ENCODE results near the gene NRTN.

Gene NRTN

DNA sequence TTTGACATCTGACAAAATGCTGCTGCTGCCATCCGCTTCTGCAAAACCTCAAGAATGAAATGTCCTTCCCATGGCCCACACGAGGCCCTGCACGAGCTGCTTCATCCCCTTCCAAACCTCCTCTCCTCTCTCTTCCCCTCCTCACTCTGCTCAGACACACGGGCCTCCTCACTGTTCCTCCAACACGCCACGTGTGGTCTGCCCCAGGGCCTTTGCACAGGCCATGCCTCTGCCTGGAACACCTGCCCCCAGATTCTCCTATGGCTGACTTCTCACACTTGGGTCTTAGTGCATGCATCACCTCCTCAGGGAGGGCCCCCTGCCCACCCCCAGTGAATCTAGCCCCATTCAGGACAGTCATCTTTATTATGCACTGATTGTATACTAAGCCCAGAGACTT lies 15.9 kb downstream of the NRTN start:
- DNase-seq (ENCODE audit: low read depth in 1 of 2, low spot score in 1 of 2) = no peak
- Histone ChIP-seq H3K27ac (replicated peaks) (no peak overlapping the region), H3K27me3 (ENCODE audit: insufficient read depth, poor library complexity, severe bottlenecking) (peaks cover 3% of the 10 kb centered on the region), H3K4me3 (replicated peaks; ENCODE audit: insufficient read depth, low read length) (no peak overlapping the region)
- TF ChIP-seq SPI1 (IDR thresholded peaks at IDR 0.05; ENCODE audit: borderline replicate concordance, low read depth) (no peak), POLR2AphosphoS5 (IDR thresholded peaks at IDR 0.05; ENCODE audit: low read depth) (no peak), CTCF (IDR thresholded peaks at IDR 0.05; ENCODE audit: insufficient read depth, low read length) (no peak), GABPA (IDR thresholded peaks at IDR 0.05; ENCODE audit: low read depth) (no peak)
- TF ChIP-seq, protein P1, sequence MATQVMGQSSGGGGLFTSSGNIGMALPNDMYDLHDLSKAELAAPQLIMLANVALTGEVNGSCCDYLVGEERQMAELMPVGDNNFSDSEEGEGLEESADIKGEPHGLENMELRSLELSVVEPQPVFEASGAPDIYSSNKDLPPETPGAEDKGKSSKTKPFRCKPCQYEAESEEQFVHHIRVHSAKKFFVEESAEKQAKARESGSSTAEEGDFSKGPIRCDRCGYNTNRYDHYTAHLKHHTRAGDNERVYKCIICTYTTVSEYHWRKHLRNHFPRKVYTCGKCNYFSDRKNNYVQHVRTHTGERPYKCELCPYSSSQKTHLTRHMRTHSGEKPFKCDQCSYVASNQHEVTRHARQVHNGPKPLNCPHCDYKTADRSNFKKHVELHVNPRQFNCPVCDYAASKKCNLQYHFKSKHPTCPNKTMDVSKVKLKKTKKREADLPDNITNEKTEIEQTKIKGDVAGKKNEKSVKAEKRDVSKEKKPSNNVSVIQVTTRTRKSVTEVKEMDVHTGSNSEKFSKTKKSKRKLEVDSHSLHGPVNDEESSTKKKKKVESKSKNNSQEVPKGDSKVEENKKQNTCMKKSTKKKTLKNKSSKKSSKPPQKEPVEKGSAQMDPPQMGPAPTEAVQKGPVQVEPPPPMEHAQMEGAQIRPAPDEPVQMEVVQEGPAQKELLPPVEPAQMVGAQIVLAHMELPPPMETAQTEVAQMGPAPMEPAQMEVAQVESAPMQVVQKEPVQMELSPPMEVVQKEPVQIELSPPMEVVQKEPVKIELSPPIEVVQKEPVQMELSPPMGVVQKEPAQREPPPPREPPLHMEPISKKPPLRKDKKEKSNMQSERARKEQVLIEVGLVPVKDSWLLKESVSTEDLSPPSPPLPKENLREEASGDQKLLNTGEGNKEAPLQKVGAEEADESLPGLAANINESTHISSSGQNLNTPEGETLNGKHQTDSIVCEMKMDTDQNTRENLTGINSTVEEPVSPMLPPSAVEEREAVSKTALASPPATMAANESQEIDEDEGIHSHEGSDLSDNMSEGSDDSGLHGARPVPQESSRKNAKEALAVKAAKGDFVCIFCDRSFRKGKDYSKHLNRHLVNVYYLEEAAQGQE (IDR thresholded peaks at IDR 0.05; ENCODE audit: insufficient replicate concordance, low read depth) = no peak

DNA sequence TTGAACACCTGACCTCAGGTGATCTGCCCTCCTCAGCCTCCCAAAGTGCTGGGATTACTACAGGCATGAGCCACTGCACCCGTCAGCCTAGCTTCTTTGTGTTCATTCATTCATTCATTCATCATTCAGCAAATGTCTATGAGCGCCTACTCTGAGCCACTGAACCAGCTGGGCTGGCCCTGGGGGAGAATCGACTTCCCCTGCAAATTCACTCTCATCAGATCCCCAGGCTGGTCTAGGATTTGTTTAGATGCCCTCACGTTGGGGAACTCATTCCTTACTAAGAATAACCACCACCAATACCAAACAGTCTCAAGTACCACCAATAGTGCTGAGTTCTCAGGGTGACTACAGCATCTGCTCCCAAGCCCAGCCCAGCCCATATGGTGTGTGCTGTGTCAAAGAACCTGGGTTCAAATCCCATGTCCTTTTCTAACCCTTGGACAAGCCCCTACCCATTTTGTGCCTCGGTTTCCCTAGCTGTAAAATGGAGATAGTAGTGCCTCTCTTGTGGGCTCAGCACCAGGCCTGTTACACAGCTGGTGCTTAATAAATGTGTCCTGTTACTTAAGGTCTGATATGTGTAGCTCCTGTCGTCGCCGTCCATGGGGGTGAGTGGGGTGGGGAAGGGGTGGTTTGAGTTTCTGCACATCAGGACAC lies 16.8 kb downstream of the NRTN start:
- TF ChIP-seq GABPA (IDR thresholded peaks at IDR 0.05; ENCODE audit: low read depth) (no peak), SPI1 (IDR thresholded peaks at IDR 0.05; ENCODE audit: borderline replicate concordance, low read depth) (no peak), POLR2AphosphoS5 (IDR thresholded peaks at IDR 0.05; ENCODE audit: low read depth) (no peak), CTCF (IDR thresholded peaks at IDR 0.05; ENCODE audit: insufficient read depth, low read length) (no peak)
- TF ChIP-seq, protein P1 (IDR thresholded peaks at IDR 0.05; ENCODE audit: insufficient replicate concordance, low read depth) = no peak
- DNase-seq (ENCODE audit: low read depth in 1 of 2, low spot score in 1 of 2) = no peak
- Histone ChIP-seq H3K27me3 (ENCODE audit: insufficient read depth, poor library complexity, severe bottlenecking) (peaks cover 1% of the 10 kb centered on the region), H3K27ac (replicated peaks) (no peak overlapping the region), H3K4me3 (replicated peaks; ENCODE audit: insufficient read depth, low read length) (no peak overlapping the region)

- no peak for TF ChIP-seq SPI1 (IDR thresholded peaks at IDR 0.05; ENCODE audit: borderline replicate concordance, low read depth)
- TF ChIP-seq GABPA (IDR thresholded peaks at IDR 0.05; ENCODE audit: low read depth) = no peak
- no peak for TF ChIP-seq POLR2AphosphoS5 (IDR thresholded peaks at IDR 0.05; ENCODE audit: low read depth)
- no peak for TF ChIP-seq CTCF (IDR thresholded peaks at IDR 0.05; ENCODE audit: insufficient read depth, low read length)
- TF ChIP-seq, protein P1 (IDR thresholded peaks at IDR 0.05; ENCODE audit: insufficient replicate concordance, low read depth) = no peak
- H3K4me3 ChIP-seq (replicated peaks; ENCODE audit: insufficient read depth, low read length) = no peak overlapping the region
- no peak overlapping the region for H3K27ac ChIP-seq (replicated peaks)
- no peaks in the 10 kb centered on the region for H3K27me3 ChIP-seq (ENCODE audit: insufficient read depth, poor library complexity, severe bottlenecking)
- DNase-seq (ENCODE audit: low read depth in 1 of 2, low spot score in 1 of 2) = no peak
These were observed 17.4 kb downstream of the NRTN start for GRCh38 chr19:5822181-5822844.
